ENCODE results near the gene RALB. TPM values are rescaled to one million over a fixed set of nuclear protein-coding genes. Genes with fewer than 3 reads are reported as not detected.

RALB gene
- total RNA-seq, result 53.7 and 57.5 TPM in 2 replicates

GRCh38 chr2:120252225-120253020, at the start of gene RALB:
TSS of gene RALB (plus strand) at chr2:120252852. CDS start at chr2:120278665, 25,813 bp downstream.

GRCh38 chr2:120223034-120223912, 29.4 kb upstream of the RALB start, which contains the start of gene TMEM185B:
TSS of gene TMEM185B (minus strand) at chr2:120223400. CDS start at chr2:120222976, 424 bp downstream.

Other genes starting within 250 kb of the RALB start
- gene EPB41L5, start 239.8 kb upstream of the RALB start, total RNA-seq, result 8.5 and 11.6 TPM in 2 replicates
- gene TMEM185B, start 29.5 kb upstream of the RALB start, total RNA-seq, result 35.9 and 51.3 TPM in 2 replicates
- gene INHBB, start 93.3 kb downstream of the RALB start, total RNA-seq, result 0.03 and 0.52 TPM in 2 replicates

All from smooth muscle cell of the pulmonary artery (primary cell).